HCT116 (cell line): Measurements from ENCODE around the gene FNDC5. TPM values are rescaled to one million over a fixed set of nuclear protein-coding genes. Genes with fewer than 3 reads are reported as not detected.

ENCODE experiments used
- ATAC-seq: fragments of 200-7000 bp; cut with Tn5 transposase; 2 replicates; pipeline ENCODE4 v1.9.1; 2020; ENCODE audit warnings: mild to moderate bottlenecking, moderate library complexity
- BruUV-seq: library from RNA; stranded (reverse); fragments of 400-500 nt; replicated peaks from 2 replicates; lab custom pipeline; 2021; lab: Mats Ljungman, UMichigan
- CTCF ChIA-PET: fragments of 300-600 bp; sonication (Branson Sonifier 250); formaldehyde crosslinking; loops from one replicate; lab custom pipeline; 2021; ENCODE audit warnings: antibody characterized with exemption; lab: Charles Lee
- POLR2A ChIA-PET: fragments of 300-600, 350-600 bp; sonication (Branson Sonifier 250); formaldehyde crosslinking; loops from one replicate; lab custom pipeline; 2021; ENCODE audit warnings: antibody characterized with exemption; lab: Charles Lee
- RAD21 ChIA-PET, 2 experiments: fragments of 300-600 bp; sonication (Branson Sonifier 250); formaldehyde crosslinking; loops; one replicate each; lab custom pipeline; 2023; ENCODE audit warnings: low total read pairs in 2 of 2; ENCODE audit not compliant: uncharacterized antibody in 2 of 2, unreplicated experiment in 2 of 2, low non-redundant PET in 1 of 2; lab: Charles Lee
- DNase-seq: peaks from one replicate; pipeline ENCODE4 v3.0.0-alpha.2; 2010; ENCODE audit warnings: low read depth, low spot score
- H2AFZ ChIP-seq: fragments of 200-600 bp; shearing (Covaris generic), sonication (generic); 2 replicates; pipeline ENCODE4 v1.6.1; 2017; ENCODE audit warnings: low read depth, mixed run types, mixed read lengths, antibody characterized with exemption, low read length; ENCODE audit not compliant: poor library complexity, severe bottlenecking
- H3K27ac ChIP-seq: 2 replicates; pipeline ENCODE4 v1.5.1; 2012; ENCODE audit warnings: low read depth, low read length
- H3K27me3 ChIP-seq: fragments of 200-600 bp; sonication (generic); 2 replicates; pipeline ENCODE4 v1.6.1; 2016; ENCODE audit warnings: mixed run types, low read length, mixed read lengths; ENCODE audit not compliant: insufficient read depth
- H3K36me3 ChIP-seq, 2 experiments: fragments of 200-500 bp in 1 of 2; fragments of 200-600 bp in 1 of 2; sonication (Bioruptor generic) in 1 of 2; sonication (generic) in 1 of 2; 2 replicates each; pipeline versions ENCODE4 v1.5.1 to v1.6.1; 2014 to 2016; ENCODE audit warnings: low read length in 2 of 2, inconsistent platforms in 1 of 2, mixed read lengths in 1 of 2, mixed run types in 1 of 2; ENCODE audit not compliant: insufficient read depth in 2 of 2, control insufficient read depth in 1 of 2
- H3K4me1 ChIP-seq, 2 experiments: fragments of 200-600 bp in 1 of 2; sonication (generic) in 1 of 2; 2 replicates each; pipeline versions ENCODE4 v1.5.1 to v1.6.1; 2012 to 2017; ENCODE audit warnings: low read length in 2 of 2, inconsistent platforms in 1 of 2, mild to moderate bottlenecking in 1 of 2, mixed read lengths in 1 of 2, mixed run types in 1 of 2, moderate library complexity in 1 of 2; ENCODE audit not compliant: insufficient read depth in 2 of 2, control insufficient read depth in 1 of 2
- H3K4me2 ChIP-seq: fragments of 200-600 bp; sonication (generic); 2 replicates; pipeline ENCODE4 v1.6.1; 2017; ENCODE audit warnings: mixed run types, low read length, mixed read lengths
- H3K4me3 ChIP-seq, 2 experiments: fragments of 200-600 bp in 1 of 2; sonication (generic) in 1 of 2; replicated peaks in 1 of 2; 2 replicates each; pipeline ENCODE4 v1.5.1; 2011 to 2016; ENCODE audit warnings: low read length in 2 of 2, control low read depth in 1 of 2, low read depth in 1 of 2, mild to moderate bottlenecking in 1 of 2, mixed read lengths in 1 of 2, mixed run types in 1 of 2
- H3K79me2 ChIP-seq: fragments of 200-600 bp; sonication (generic); 2 replicates; pipeline ENCODE4 v1.6.1; 2017; ENCODE audit warnings: mild to moderate bottlenecking, mixed run types, low read length, moderate library complexity, mixed read lengths; ENCODE audit not compliant: insufficient read depth
- H3K9ac ChIP-seq: fragments of 200-600 bp; sonication (generic); 2 replicates; pipeline ENCODE4 v1.6.1; 2016; ENCODE audit warnings: low read length, mixed read lengths
- H3K9me2 ChIP-seq: fragments of 200-600 bp; sonication (generic), shearing (Covaris generic); 2 replicates; pipeline ENCODE4 v1.6.1; 2017; ENCODE audit warnings: mixed run types, mild to moderate bottlenecking, moderate library complexity; ENCODE audit not compliant: insufficient read depth
- H3K9me3 ChIP-seq, 2 experiments: fragments of 200-500 bp in 1 of 2; fragments of 200-600 bp in 1 of 2; sonication (Bioruptor generic) in 1 of 2; sonication (generic) in 1 of 2; 2 replicates each; pipeline ENCODE4 v1.6.1; 2014 to 2017; ENCODE audit warnings: low read length in 2 of 2, mixed read lengths in 2 of 2, inconsistent platforms in 1 of 2, low read depth in 1 of 2, mild to moderate bottlenecking in 1 of 2, mixed run types in 1 of 2, moderate library complexity in 1 of 2; ENCODE audit not compliant: control insufficient read depth in 1 of 2, insufficient read depth in 1 of 2
- H4K20me1 ChIP-seq: fragments of 200-600 bp; sonication (generic), shearing (Covaris generic); 2 replicates; pipeline ENCODE4 v1.6.1; 2017; ENCODE audit warnings: mixed run types, mild to moderate bottlenecking, moderate library complexity; ENCODE audit not compliant: insufficient read depth
- CBX3 ChIP-seq: IDR thresholded peaks from 2 replicates; pipeline ENCODE4 v1.6.1; 2012; ENCODE audit warnings: low read depth
- JUND ChIP-seq: IDR thresholded peaks from 2 replicates; pipeline ENCODE4 v1.6.1; 2012
- RAD21 ChIP-seq: IDR thresholded peaks from 2 replicates; pipeline ENCODE4 v1.6.1; 2012; ENCODE audit warnings: low read depth, mild to moderate bottlenecking
- SIN3A ChIP-seq: IDR thresholded peaks from 2 replicates; pipeline ENCODE4 v1.6.1; 2012; ENCODE audit warnings: low read depth
- YY1 ChIP-seq: IDR thresholded peaks from 2 replicates; pipeline ENCODE4 v1.6.1; 2011; ENCODE audit warnings: low read length, low read depth, moderate library complexity, mild to moderate bottlenecking; ENCODE audit not compliant: insufficient replicate concordance; ENCODE audit errors: extremely low read depth
- intact Hi-C: fragments of 100-400 bp; cut with micrococcal nuclease; formaldehyde crosslinking; loops from 2 replicates; pipeline ENCODE4 v1.10.0; 2022
- total RNA-seq: library from RNA; stranded (reverse); gene quantifications from one replicate; pipeline ENCODE4 v1.2.1, GENCODE V29; 2021; ENCODE audit not compliant: unreplicated experiment
- TF ChIP-seq, protein P1 (sequence below), 3 experiments: fragments of 200-600 bp in 1 of 3; sonication (generic) in 1 of 3; IDR thresholded peaks in 2 of 3; conservative IDR thresholded peaks in 1 of 3; 2 replicates each; pipeline ENCODE4 v1.5.1; 2012 to 2017; ENCODE audit warnings: low read depth in 2 of 3, low read length in 2 of 3, antibody characterized with exemption in 1 of 3, borderline replicate concordance in 1 of 3, control low read depth in 1 of 3, mild to moderate bottlenecking in 1 of 3, mixed read lengths in 1 of 3, mixed run types in 1 of 3, moderate library complexity in 1 of 3; ENCODE audit not compliant: insufficient read depth in 1 of 3

The FNDC5 gene
- total RNA-seq, 1 experiment from 2014 or later: not detected

DNA sequence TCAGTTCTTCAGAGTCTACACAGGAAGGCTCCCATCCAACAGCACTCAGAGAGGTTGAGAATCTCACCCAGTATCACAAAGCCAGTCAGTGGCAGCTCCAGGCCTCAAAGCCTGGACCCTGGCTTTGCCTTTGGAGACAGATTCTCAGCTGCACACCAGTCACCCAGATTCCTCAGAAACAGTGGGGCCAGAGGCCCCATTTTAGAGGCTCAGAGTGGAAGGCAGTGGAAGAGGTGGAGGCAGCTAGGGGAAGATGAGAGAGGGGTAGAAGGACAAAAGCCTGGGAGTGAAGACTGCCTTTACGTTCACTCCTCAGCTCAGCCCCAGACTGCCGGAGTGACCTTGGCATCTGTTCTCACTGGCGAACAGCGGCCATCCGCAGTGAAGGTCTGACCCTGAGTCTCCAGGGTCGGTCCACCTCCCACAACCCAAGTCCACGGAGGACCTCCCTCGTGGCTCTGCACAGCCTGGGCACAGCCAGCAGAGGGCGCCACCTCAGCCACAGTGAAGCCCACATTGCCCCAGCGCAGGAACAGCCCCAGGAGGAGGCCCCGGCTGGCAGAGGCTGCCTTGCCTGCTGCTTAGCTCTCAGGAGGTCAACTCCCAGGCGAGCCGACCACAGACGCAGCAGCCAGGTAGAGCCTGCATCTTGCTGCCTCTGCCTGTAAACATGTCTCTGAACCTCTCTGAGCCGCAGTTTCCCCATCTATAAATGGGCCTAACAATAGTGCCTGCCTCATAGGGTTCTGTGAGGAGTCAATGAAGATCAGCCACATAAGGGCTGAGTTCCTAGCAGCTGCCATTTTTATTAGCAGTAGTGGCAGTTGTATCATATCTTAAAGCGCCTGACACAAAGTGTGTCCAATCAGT is 5.9 kb upstream of the FNDC5 start:
- peak; percentile 28 for DNase-seq

More for the DNA sequence above, 5.9 kb upstream of the FNDC5 start:
- ChIA-PET CTCF (interaction anchor here (0.7 to 3.2 kb wide), 12 partner anchors 9 to 251 kb away, joined by 3 to 27 read pairs (median 3); no protein-coding TSS in a partner anchor), RAD21 (interaction anchor here (0.6 to 0.9 kb wide), 2 partner anchors 210 to 211 kb away, joined by 3 read pairs; no protein-coding TSS in a partner anchor), POLR2A (interaction anchor here (1.3 kb wide), 1 partner anchor 204 kb away, joined by 3 read pairs; the partner anchor contains the start of gene AZIN2)
- no peaks in the 10 kb centered on the region for H4K20me1 ChIP-seq
- TF ChIP-seq YY1 (peak; percentile 22), SIN3A (no peak), JUND (no peak), CBX3 (no peak), RAD21 (peak; percentile 82)
- TF ChIP-seq, protein P1, sequence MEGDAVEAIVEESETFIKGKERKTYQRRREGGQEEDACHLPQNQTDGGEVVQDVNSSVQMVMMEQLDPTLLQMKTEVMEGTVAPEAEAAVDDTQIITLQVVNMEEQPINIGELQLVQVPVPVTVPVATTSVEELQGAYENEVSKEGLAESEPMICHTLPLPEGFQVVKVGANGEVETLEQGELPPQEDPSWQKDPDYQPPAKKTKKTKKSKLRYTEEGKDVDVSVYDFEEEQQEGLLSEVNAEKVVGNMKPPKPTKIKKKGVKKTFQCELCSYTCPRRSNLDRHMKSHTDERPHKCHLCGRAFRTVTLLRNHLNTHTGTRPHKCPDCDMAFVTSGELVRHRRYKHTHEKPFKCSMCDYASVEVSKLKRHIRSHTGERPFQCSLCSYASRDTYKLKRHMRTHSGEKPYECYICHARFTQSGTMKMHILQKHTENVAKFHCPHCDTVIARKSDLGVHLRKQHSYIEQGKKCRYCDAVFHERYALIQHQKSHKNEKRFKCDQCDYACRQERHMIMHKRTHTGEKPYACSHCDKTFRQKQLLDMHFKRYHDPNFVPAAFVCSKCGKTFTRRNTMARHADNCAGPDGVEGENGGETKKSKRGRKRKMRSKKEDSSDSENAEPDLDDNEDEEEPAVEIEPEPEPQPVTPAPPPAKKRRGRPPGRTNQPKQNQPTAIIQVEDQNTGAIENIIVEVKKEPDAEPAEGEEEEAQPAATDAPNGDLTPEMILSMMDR (IDR thresholded peaks at IDR 0.05 in 2 of 3, conservative IDR thresholded peaks at IDR 0.05 in 1 of 3; ENCODE audit: borderline replicate concordance in 1 of 3, insufficient read depth in 1 of 3, low read depth in 2 of 3, low read length in 2 of 3): peak; percentile 86 to 98 (median 97)
- H2AFZ ChIP-seq: no peak overlapping the region
- no peak overlapping the region for H3K4me2 ChIP-seq
- no peak overlapping the region for H3K27ac ChIP-seq
- intact Hi-C loops: loop anchor here (1.0 kb wide), 2 partner anchors 179 to 210 kb away; no protein-coding TSS in a partner anchor
- H3K9me2 ChIP-seq: no peaks in the 10 kb centered on the region
- no peaks in the 10 kb centered on the region for H3K79me2 ChIP-seq
- peaks cover 2 to 16% of the 10 kb centered on the region in 2 experiments; a peak in 3 of 4 replicates for H3K4me1 ChIP-seq
- no peak overlapping the region for H3K9ac ChIP-seq
- H3K9me3 ChIP-seq: no peaks in the 10 kb centered on the region
- H3K36me3 ChIP-seq: no peaks in the 10 kb centered on the region
- H3K27me3 ChIP-seq: no peaks in the 10 kb centered on the region
- BruUV-seq: no TSS peak
- no peak overlapping the region for H3K4me3 ChIP-seq
- ATAC-seq: peak; percentile 90
